ENCODE data around the gene POU2AF3.
"Not testable (repeated sequence)": the region's sequence is repeated elsewhere in the genome, so short reads cannot be mapped to it uniquely, and the experiment has no call there.

POU2AF3 gene

DNA sequence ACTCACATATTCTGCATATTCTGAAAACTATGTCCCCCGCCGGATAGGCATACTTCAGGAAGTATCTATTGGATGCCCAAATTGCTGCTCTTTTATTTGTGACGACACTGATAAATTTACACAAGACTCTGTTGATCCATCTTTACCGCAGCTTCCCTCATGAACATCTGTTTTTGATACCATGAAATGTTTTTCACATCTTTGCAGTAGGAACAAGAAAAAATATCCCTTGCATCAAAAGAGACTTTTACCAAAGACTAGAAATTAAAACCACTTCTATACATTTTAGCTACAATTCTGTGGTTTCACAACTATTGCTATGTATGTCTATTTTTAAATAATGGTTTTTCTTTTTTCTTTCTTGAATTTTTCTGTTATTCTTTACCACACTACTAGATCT is 37.5 kb upstream of the POU2AF3 start:
- no peak for TF ChIP-seq CTCF (IDR thresholded peaks at IDR 0.05; ENCODE audit: low read depth, low read length)
- DNase-seq (ENCODE audit: low read depth in 2 of 2) = no peak

GRCh38 chr11:111264646-111265045 is 33.7 kb upstream of the POU2AF3 start:
- TF ChIP-seq CTCF (IDR thresholded peaks at IDR 0.05; ENCODE audit: low read depth, low read length) = no peak
- no peak for DNase-seq (ENCODE audit: low read depth in 2 of 2)
- no peak overlapping the region for H3K4me3 ChIP-seq (replicated peaks in 1 of 2; ENCODE audit: low read depth in 2 of 2, low read length in 2 of 2)

More for the DNA sequence above, 37.5 kb upstream of the POU2AF3 start:
- no peak overlapping the region for H3K4me3 ChIP-seq (replicated peaks in 1 of 2; ENCODE audit: low read depth in 2 of 2, low read length in 2 of 2)

DNA sequence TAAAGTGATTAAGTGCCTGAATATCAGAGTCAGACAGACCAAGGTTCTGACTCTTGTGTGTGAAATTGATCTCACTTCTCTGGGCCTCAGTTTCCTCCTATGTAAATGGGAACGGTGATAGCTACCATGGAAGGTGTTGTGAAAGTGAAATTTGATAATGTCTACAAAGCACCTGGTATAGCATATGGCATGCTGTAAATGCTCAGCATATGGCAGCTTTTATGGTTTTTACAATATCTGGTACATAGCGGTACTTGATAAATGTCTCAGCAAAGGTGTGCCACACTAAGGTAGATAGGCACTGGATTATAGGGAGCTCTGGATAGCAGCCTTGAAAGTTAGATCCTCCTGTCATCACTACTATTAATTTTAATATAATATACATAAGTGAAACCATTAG is 32.9 kb upstream of the POU2AF3 start:
- no peak for DNase-seq (ENCODE audit: low read depth in 2 of 2)
- H3K4me3 ChIP-seq (replicated peaks in 1 of 2; ENCODE audit: low read depth in 2 of 2, low read length in 2 of 2) = no peak overlapping the region
- no peak for TF ChIP-seq CTCF (IDR thresholded peaks at IDR 0.05; ENCODE audit: low read depth, low read length)

GRCh38 chr11:111268303-111268702 is 30.0 kb upstream of the POU2AF3 start:
- H3K4me3 ChIP-seq (replicated peaks in 1 of 2; ENCODE audit: low read depth in 2 of 2, low read length in 2 of 2); DNase-seq (ENCODE audit: low read depth in 2 of 2): not testable (repeated sequence)

DNA sequence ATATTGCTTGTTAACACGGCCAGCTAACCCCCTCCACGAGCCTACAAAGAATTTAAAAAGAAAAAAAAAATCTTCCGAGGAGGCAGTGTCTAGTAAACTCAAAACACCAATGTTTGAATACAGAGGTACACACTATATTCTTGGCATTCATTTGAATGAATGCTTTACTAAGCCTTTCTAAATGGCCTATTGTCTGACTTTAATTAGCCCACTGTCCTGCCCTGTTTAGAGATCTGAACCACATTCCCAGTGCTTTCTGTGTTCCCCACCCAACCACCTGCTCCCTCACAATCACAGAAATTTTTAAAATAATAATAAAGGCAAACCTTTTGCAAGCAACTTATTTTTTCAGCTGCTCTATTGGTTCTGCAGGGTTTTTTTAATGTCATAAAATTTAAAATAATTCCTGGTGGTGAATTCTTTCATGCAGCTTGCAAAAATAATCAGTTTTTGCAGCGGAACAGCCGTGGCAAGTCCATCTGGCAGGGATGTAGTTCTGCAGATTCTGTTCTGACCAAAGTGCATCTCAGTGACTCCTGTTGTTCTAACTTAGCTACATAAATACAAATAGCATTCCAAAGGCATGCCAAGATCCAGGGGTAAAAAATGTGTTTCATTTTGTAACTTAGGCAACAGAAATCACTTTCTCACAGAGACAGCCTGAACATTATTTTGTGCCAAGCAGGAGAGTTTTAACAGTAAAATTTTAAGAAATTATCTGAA is 29.0 kb upstream of the POU2AF3 start:
- no peak for TF ChIP-seq CTCF (IDR thresholded peaks at IDR 0.05; ENCODE audit: low read depth, low read length)
- H3K4me3 ChIP-seq (replicated peaks in 1 of 2; ENCODE audit: low read depth in 2 of 2, low read length in 2 of 2) = no peak overlapping the region
- DNase-seq (ENCODE audit: low read depth in 2 of 2) = peak; percentile 14 to 15

DNA sequence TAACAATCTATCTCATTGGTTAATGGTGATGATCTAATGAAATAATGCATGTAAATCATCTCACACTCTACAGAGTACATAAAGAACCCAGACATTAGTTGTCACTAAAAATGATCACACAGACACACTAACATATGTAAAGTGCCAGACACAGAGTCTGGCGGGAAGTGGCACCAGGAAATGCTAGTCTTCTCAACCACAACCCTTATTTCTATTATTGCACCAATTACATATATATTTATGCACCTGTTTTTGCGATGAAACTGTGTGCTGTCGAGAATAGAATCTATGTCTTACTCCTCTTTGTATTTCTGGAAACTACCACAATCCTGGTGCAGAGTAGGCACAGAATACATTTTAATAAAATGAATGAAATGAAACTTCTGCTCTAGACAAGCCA is 25.9 kb upstream of the POU2AF3 start:
- no peak overlapping the region for H3K4me3 ChIP-seq (replicated peaks in 1 of 2; ENCODE audit: low read depth in 2 of 2, low read length in 2 of 2)
- no peak for TF ChIP-seq CTCF (IDR thresholded peaks at IDR 0.05; ENCODE audit: low read depth, low read length)
- no peak for DNase-seq (ENCODE audit: low read depth in 2 of 2)

GRCh38 chr11:111282562-111283075 is 15.7 kb upstream of the POU2AF3 start:
- TF ChIP-seq CTCF (IDR thresholded peaks at IDR 0.05; ENCODE audit: low read depth, low read length) = no peak
- no peak for DNase-seq (ENCODE audit: low read depth in 2 of 2)
- no peak overlapping the region for H3K4me3 ChIP-seq (replicated peaks in 1 of 2; ENCODE audit: low read depth in 2 of 2, low read length in 2 of 2)

Measured in cardiac fibroblast (primary cell).